ENCODE measurements around the gene CRHR2.
"Not testable (repeated sequence)": the region's sequence is repeated elsewhere in the genome, so short reads cannot be mapped to it uniquely, and the experiment has no call there.

CRHR2 gene

DNA sequence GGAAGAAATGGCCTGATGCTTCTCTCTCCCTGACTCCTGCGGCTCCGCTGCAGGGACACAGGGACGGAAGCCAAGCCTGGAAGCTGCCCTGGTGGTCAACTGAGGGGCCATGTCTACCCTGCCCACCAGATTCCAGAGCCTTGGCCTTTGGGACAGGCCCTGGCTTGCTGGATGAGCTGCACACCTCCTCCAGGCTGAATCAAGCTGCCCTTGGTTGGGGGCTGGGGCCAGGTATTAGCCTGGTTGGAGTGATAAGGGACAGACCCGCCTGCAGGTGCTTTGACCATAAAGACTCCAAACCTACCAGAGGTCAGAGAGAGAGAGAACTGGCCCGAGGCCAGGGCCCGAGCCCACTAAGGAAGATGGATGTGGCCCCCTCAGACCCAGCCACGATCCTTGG is 30.1 kb downstream of the CRHR2 start:
- no peak for DNase-seq

DNA sequence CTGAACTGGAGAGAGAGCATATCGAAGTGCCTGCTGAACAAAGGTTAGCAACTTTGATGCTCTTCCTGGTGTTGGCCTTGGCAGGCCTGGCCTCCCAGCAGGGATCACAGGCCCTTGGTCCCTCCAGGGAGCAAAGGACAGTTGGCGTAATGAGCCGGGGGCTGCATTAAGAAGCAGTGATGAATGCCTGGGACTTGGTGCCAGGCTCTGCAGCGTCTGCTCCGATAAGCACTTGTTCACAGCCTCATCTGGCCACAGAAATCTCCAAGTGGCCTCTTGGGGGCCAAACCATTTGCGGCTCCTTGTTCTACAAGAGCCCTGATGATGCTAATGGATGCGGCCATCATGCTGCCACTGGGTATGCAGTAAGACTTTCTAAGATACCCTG is 31.8 kb downstream of the CRHR2 start:
- no peak for DNase-seq

DNA sequence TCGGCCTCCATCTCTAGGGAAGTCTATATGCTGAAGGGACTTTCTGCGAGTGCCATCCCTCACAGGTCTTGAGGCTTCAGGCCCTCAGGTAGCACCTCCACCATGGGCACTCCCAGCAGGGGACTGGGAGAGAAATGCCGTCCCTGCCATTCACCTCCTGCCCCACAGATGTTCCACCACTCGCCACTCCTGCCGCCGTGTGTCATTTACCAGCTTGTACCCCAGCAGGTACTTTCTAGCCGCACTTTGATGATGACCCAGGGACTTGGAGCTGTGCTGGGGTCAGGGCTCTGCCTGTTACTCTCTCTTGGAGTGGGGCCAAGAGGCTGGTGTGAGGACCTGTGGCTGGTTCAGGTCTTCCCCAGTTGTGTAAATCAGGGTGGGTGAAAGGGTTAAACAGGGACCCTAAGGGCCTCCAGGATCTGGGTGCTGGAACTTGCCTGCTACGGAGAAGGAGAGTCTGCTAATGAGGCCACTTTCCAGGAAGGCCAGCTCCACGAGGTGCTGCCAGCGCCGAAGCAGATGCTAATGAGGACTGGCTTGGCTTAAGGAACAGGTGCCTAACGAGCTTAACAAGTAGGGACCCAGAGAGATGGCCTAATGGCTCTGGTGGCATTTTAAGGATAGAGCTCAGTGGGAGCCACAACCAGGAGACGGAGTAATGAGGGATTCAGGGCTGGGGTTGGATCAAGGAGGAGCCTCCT is 32.4 kb downstream of the CRHR2 start:
- no peak for DNase-seq

DNA sequence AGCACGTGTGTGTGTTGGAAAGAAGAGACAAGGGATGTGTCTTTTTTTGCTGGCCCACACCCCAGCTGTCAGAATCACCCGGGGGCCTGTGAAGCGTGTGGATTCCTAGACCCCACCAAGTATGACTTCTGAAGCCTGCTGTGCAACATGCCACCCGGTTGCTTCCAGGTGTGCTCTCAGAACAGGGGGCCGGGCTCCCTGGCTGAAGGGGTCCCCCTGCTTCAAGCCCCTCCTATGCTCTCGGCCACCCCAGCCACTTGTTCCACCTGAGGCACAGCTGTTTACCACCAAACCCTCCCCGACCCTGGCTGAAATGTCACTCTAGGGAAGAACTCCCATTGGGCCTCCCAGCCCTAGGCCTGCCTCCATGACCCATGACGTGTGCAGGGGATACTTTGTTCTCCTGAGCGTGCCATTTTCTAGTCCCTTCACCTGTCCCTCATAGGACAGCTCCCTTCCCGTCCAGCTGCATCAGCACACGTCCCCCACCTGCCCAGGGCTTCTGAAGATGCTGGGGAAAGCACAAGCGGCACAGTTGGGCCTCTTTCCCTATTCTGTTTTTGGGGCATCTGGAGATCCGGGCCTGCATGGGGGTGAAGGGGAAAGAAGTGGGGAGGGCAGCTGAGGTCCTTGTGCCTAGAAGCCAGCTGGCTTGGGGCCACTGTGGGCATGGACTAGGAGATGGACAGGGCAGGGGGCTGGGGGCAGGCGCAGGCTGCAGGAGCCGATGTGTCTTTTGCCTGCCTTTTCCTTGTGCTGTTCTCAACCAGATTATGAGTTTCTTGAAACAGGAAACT is 33.3 kb downstream of the CRHR2 start:
- no peak for DNase-seq

DNA sequence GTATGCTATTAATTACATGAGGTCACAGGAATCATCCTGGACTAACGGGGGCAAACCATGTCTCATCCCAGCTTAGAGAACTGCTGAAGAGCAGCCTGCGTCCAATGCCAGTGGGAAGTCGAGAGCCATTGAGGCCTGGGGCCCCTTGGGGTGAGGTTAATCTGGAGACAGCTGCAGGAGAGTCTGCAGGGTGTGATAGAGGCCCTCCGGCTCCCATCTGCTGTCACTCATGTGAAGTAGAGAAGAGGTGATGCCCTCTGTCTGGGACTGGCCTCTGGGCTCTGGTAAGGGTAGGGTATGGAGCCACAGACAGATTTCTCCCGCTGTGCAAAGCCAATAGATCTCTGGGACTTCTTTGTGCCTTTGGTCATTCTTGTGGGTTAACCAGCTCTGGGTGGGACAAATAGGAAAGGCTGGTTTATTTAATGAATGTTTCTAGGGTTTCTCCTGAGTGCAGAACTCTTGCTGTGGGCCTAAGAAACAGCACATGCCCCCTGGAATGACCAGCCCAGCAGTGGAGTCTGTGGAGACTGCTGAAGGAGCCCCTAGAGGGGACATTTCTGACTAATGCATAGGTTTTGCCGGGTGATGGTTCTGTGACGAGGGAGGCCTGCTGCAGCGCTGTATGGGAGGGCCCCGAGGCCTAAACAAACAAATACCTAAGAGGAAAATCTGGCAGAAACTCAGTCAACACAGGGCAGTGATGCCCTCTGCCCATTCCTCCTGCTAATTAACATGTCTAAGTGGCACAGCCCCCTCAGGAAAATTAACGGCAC is 34.5 kb downstream of the CRHR2 start:
- DNase-seq = peak; percentile 16

DNA sequence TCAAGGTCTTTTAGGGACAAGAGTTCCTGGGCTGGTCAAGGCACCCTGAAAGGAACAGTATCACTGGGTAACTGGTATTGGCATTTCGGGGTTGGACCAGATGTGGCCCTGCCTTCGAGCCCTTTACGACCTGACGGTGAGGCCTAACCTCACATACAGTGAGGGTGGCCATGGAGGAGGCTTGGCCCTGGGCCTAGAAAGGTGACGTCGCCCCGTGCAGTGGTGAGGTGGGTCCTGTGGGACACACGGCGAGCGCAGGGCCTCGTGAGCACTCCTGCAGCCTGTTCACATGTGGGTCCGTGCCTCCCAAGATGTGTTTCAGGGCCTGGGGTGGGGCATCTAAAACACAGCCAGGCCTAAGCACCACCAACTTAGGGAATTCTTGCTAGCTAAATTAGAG is 36.1 kb downstream of the CRHR2 start:
- no peak for DNase-seq

DNA sequence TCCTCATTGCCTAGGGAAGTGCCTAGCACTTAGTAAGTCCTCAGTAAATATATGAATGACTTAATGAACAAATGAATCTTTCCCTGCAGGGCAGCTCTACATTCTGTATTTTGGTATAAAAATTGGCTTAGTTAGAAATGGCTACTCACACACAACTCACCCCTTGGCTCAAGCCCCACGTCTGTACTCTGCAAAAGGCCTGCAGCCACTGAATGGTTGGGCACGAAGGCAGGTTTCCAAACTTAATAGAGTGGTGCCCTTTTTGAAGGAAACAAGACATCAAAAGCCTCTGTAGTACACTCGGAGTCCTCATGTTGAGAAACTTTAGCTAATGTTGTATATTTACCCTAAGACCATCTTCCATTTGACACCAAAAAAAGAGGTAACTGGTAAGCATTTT is 36.6 kb downstream of the CRHR2 start:
- DNase-seq = no peak

DNA sequence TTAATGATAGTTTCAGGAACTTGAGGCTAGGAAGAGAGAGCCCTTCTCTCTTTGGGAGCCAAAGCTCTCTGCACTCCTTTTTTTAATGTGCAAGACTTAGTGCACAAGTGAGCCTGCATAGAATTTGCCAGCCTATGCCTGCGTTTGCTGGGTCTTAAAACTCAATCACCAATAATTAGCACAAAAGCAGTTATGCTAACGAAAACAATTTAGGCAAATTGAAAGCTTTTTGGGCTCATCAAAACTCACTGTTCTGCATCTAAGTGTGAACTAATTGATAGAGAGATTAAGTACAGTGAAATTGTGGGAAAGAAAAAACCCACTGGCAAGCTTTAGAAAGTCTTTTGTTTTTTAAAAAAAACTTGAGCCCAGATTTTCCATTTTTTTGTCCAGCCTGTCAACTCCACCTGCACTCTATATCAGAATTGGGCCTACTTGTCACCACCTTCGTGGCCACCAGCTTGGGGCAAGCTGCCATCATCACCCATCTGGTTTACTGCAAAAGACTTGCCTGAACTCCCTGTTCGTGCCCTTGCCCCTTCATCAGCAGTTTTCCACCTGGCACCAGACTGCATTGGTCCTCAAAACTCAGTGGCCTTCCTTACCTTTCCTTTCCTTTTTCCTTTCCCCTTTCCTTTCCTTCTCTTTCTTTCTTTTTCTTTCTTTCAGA is 37.8 kb downstream of the CRHR2 start:
- DNase-seq = no peak

DNA sequence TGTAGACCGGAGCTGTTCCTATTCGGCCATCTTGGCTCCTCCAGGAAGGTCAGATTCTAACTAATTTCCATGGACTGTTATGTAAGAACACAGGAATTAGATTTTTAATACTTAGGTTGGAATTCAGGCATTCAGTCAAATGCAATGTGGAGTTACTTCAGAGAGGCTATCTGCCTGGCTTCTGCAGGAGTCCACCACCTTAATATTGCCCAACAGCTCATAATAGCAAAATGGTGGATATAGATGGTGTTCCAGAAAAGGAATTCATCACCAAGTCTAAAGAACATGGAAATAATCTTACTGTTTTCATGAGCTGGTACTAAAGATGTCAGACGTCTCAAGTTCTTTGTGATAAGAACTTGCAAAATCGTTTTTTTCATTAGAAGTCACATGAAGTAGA is 39.5 kb downstream of the CRHR2 start:
- DNase-seq = no peak

DNA sequence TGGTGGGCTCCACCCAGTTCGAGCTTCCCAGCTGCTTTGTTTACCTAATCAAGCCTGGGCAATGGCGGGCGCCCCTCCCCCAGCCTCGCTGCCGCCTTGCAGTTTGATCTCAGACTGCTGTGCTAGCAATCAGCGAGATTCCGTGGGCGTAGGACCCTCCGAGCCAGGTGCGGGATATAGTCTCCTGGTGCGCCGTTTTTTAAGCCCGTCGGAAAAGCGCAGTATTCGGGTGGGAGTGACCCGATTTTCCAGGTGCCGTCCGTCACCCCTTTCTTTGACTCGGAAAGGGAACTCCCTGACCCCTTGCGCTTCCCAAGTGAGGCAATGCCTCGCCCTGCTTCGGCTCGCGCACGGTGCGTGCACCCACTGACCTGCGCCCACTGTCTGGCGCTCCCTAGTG is 39.9 kb downstream of the CRHR2 start:
- not testable (repeated sequence) for DNase-seq

DNA sequence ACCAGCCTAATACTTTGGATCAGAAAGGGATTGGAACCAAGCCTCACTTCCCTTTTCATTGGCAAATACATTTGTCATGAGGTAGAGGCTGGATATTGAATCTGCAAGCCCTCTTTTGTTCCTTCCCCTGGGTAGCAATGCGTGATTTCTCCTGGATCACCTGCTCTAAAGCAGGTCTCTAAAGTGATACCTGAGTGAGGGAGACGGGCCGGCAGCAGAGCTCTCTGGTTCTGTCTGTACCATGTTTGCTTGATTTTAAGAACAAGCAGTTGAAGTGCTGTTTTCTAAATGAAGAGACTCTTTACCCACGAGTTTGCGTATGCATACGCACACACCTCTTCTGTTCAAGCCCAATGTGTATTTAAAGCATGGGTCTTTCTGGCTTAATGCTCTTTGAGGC is 46.5 kb downstream of the CRHR2 start:
- no peak for DNase-seq

DNA sequence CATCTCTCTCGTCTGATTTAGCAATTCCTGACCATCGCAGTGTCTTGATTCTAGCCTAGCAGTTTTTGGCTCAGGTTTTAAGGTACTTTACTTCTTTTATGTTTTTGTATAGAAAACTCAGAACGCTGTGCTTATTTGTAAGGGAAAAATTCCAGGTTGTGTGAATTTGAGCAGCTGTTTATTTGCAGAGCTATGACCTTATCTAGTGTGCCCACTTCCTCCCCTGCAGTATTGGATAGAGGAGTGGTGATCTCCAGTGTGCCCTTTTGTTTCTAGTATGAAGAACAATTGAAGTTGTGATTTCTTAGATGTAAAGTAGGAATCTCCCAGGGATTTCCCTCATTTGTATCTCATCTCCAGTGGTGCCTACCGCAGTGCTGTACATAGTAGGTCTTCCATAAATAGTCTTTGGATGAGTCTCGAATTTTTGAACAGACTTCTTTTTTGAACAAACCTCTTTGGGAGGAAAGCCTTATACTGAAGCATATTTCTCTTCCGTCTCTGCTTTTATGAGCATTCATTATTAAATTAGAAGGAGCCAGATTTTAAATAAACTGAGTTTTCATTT is 47.5 kb downstream of the CRHR2 start:
- no peak for DNase-seq

DNA sequence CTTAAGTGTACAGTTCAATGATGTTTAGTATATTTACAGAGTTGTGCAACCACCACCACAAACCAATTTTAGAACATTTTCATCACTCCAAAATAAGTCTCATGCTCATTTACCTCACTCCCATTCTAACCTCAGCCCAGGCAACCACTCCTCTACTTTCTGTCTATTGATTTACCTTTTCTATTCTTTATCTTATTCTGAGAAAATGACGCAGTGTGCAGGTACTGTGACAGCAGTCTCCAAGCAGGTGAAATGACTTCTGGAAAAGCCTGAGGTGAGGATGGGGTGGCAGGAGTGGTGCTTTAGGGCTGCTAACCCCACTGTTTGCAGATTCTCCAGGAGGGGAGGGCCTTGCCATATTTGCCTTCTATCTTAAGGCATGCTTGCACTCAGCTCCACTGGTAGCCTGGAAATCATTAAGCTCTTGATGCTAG is 48.0 kb downstream of the CRHR2 start:
- no peak for DNase-seq

DNA sequence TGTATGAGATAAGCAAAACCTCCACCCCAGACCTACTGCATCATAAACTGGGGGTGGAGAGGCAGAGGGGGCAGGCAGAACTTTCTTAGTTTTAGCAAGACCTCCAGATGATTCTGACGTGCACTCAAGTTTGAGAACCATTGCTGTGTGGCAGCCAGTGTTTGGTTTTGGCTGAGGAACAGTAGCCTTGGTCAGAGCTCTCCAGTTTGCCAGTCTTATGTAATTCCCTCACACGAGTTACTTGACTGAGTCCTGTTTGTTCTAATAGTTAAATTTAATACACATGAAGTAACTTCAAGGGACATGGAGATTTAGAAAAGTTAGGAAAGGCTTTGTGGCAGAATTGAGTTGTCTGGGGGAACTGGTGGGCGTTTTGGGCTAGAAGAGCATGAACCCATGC is 49.0 kb downstream of the CRHR2 start:
- DNase-seq = no peak

DNA sequence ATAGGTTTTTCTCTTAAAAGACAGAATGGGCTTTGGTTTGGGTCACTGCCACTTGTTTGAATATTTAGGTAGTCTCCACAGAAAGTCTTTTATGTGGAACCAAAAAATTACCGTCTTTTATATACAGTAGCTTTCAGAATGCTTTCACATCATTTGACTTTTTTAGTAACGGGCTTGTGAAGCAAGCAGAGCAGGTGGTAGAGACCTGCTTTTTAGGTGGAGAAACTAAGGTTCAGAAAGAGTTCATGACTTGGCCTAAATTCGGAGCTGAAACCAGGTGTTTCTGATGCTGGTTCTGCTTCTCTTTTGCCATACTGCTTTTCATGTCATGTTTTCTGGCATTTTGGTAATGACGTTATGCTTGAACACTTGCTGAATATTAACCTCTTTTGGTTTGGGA is 51.3 kb downstream of the CRHR2 start:
- no peak for DNase-seq

DNA sequence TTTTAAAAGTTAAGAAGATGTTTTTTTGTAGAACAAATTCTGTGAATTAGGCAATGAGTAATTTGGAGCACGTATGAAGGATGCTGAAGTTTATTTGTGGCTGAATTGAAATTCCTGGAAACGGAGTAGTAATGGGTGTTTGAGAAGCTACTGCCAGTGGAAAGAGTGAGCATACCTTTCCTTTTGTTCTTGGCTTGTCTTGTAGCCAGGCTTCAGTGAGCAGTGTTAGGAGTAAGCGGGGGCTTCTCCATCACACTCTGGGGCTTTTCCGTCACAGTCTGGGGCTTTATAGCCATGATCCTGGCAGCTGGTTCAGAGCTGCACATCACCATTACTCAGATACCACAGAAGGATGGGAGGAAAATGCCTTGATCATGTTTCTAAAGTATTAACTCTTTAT is 55.2 kb downstream of the CRHR2 start:
- DNase-seq = no peak

DNA sequence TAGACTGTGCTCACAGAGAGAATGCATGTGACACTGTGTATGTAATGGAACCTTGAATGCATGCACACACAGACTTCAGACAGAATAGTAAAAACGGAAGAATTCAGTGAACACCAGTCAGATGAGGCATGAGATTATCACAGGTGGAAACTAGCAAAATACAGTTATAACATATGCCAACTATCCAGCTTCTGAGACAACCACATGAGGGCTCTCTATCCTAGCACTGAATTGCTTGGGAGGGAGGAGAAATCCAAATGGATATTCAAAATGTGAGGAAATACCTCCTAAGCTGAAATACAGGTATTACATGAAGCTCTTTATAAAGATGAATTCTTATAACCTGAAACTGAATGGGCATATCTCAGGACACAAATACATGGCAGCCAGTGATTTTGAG is 57.0 kb downstream of the CRHR2 start:
- DNase-seq = no peak

DNA sequence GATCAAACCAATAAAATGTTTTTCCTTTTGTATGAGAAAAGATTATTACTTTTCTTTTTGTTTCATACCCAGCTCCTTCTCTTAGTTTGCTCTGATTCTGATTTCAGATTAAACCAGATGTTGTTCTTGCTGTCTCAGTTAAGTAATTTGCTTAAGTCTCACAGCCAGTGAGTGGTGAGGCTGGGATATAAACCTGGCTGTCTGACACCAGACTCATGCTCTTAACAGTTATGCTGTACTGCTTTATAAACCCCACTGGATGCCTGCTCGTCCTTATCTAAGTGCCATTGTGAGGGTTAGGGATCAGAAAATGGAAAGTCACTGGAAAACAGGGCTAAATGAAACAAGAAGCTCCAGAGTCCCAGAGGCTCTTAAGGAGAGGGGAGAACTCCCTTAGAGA is 63.3 kb downstream of the CRHR2 start:
- no peak for DNase-seq

DNA sequence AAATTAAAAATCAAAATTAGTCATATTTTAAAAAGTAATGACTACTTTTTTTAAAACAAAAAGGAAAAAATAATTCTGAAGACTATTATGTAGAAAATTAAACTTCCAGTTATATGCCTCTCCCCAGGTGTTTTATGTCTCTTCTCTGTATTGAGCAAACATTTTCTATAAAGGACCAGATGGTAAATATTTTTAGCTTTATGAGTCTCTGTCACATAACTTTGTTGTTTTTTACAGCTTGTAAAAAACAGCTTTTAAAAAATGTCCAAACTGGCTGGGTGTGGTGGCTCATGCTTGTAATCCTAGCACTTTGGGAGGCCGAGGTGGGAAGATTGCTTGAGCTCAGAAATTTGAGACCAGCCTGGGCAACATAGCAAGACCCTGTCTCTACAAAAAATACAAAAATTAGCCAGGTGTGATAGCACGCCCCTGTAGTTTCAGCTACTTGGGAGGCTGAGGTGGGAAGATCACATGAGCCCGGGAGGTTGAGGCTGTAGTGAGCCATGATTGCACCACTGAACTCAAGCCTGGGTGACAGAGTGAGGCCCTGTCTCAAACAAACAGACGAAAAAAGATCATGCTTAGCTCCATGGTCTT is 64.1 kb downstream of the CRHR2 start:
- DNase-seq = no peak

DNA sequence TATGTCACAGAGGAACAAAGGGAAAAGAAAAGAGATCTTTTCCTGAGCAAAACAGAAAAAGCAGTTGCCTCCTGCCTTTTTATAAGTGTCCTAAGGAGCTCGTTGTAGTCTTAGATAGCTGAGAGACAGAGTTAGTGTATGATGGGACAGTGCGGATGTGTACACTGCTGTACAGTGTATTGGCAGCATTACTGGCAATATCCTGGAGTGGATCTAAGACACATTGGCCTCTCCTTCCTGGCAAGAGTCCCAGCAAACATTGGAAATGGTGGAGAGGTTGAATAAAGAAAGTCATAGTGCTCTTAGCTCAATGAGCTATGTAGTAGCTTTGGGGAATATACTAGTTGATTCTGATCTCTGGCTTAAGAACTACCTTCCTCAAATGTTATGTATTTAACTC is 64.9 kb downstream of the CRHR2 start:
- DNase-seq = no peak

DNA sequence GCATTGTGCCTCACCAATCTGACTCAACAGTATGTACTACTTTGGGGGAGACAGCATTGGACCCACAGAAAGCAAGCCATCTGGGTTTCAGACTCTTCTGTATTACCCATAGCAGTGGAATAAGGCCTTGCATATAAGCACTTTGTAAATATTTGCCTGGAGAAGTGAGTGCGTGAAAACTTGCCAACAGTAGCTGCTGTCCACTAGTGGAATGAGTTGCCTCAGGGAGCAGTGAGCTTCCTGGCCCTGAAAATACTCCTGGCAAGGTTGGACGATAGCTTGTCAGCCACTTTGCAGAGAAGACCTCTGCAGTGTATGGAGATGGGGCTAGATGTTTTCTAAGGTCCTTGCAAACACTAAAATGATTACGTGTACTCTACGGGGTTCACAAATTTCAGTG is 65.9 kb downstream of the CRHR2 start:
- DNase-seq = no peak
